T-helper 9 cell (primary cell): Measurements from ENCODE around the gene MAP1LC3B.

Source experiments
- DNase-seq: peaks from one replicate; pipeline ENCODE4 v3.0.0-alpha.2; 2020

Gene MAP1LC3B

GRCh38 chr16:87411375-87412271 lies 19.5 kb downstream of the MAP1LC3B start:
- DNase-seq, result no peak

DNA sequence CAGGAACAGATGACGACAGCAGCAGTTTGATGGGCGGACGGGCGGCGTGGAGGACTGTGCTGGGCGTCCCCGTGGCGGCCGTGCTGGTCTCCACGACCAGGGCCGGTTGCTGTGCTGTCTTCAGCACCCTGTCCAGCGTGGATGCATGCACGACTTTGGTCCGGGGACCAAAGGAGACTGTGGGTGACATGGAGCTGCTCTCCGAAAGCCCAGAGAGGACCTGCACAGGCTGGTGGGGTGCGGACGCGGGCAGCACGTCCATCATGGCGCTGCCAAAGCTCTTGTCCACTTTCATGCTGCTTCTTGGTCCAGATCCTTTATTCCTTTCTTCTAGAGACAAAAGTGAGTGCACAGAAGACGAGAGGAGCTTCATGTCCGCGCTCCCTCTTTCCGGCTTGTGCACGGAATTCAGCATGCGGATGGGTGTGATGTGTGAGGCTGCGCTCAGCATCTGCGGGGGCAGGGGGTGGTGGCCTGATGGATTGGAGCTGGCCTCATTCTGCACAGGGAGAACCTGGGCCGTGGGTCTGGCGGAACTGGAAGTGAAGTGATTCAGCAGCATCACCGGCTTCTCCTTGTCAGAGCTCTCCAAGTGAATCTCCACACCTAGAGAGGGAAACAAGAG lies 20.3 kb downstream of the MAP1LC3B start:
- no peak for DNase-seq

DNA sequence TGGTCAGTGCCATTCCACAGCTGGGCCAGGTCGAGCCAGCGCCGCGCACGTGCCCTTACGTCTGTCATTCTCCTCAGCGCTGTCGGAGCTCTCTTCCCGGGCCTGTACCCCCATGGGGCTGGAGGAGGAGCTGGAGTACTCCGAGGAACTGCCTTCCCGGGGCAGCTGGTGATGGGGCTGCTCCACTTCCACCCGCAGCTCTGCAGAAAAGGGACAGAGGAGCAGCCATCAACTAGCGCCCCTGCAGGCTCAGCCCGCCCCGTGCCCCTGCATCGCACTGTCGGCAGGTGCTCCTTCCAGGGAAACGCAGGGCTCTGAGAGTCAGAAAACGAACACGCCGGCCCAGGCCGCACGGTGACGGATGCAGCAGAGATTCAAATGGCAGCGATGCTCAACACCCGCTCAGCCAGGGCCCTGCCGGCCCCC lies 20.9 kb downstream of the MAP1LC3B start:
- DNase-seq, result no peak

GRCh38 chr16:87414251-87414680 lies 22.1 kb downstream of the MAP1LC3B start:
- no peak for DNase-seq

- no peak for DNase-seq
These were observed 23.3 kb downstream of the MAP1LC3B start for GRCh38 chr16:87415441-87415840.

DNA sequence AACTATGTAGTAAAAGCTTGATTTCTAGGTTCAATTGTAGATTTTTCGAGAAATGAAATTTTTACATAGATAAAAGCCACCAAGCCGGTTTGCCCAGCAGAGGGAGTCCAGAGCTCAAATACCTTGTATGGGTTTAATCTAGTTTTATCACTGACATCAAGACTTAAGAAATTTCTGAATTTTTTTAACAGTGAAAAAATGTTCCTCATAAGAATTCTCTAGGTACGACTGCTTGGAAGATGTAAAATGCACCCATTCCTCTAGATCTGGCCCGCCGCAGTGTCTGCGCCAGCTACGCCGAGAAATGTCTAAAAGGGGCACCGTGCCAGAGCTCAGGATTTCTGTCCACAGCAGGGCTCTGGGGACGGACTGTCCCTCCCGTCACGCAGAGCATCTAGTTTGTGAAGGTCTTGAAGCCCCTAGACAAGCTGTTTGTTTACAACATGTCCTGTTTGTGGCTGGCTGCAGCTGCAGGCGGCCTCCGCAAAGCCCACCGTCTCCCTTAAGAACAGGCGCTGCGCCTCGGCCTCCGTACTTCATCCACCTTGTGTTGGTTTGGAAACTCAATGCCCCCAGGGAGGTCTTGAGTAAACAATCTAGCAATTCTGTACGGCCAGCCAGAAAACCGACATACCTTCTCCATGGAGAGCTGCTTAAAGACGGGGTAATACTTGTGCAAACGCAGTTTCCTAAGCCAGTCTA lies 24.8 kb downstream of the MAP1LC3B start:
- no peak for DNase-seq

DNA sequence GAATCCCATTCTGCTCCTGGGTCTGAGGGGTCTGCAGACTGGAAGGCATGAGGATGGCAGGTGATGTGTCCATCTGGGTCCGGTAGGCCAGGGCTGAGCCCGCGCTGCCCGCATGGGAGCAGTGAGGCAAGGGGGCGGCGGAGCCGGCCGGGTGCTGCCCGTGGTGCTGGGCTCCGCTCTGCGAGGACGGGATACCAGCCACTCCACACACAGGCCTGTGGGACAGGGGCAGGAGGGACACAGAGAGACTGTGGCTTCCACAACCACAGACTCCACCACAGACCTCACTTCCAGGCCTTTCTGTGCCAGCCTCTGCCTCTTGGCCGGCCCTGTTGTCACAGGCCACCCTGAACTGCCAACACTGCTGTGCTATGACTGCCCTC lies 25.4 kb downstream of the MAP1LC3B start:
- no peak for DNase-seq

DNA sequence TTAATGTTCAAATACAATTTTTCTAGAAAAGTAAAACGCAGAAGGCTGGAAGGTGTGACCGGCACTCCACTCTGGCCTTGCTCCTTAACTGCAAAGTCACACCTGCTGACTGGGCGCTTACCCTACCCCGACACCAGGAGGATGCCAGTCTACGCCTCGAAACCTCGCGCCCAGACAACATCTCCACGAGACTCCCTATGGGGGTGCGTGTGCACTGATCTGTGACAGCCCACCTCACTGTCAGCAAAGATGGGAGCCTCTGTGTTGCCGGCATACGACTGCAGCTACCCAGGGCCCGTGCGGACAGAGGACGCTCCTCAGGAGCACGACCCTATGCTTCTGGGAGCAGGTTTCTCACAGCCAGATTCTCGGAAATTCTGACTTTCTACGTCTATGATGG lies 26.1 kb downstream of the MAP1LC3B start:
- no peak for DNase-seq

- DNase-seq, result no peak
These were observed 26.5 kb downstream of the MAP1LC3B start for GRCh38 chr16:87418644-87419043.

DNA sequence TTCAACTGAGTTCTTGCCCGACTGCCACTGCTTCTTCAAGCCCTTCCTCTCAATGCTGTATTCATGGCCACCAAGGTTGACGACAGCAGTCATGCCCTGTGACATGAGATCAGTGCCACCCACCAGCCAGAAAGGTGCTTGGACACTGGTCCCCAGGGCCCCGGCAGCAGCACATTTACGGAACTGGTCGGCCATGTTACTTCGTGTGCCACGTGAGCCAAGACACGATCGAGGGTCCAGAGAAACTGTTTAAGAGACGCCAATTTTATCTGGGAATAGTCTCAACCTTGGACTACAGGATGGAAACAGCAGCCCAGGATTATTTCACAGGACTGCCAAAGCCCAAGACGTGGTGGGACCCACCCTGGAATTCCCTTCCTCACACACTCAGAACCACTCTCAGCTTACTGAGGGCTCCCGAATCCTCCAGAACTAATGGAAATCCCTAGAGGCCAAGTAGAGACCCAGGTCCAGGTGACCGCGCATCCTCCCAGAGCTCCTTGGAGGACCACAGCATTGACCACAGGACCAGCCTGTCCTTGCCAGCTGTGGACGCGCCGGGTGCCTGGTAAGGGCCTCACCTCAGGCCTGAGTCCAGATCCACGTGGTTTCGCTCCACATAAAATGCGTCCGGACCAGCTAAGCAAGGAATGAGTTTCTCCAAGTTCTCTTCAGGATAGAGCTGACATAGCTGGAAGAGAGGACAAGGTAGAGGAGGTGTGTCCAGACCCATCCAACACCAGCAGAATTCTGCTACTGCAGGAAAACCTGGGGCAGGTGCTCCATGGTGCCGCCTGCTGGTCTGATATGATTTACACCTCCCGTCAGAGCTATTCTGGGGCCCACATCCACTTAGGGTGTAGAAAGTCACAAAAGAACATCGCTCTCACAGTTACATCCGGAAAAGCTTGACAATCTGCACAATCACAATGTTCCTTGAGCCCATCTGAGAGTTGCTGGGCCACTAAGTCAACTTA lies 28.2 kb downstream of the MAP1LC3B start:
- no peak for DNase-seq

GRCh38 chr16:87421003-87421912 lies 29.1 kb downstream of the MAP1LC3B start:
- no peak for DNase-seq

- no peak for DNase-seq
These were observed 30.0 kb downstream of the MAP1LC3B start for GRCh38 chr16:87422106-87422505.

GRCh38 chr16:87423429-87423828 lies 31.3 kb downstream of the MAP1LC3B start:
- no peak for DNase-seq

DNA sequence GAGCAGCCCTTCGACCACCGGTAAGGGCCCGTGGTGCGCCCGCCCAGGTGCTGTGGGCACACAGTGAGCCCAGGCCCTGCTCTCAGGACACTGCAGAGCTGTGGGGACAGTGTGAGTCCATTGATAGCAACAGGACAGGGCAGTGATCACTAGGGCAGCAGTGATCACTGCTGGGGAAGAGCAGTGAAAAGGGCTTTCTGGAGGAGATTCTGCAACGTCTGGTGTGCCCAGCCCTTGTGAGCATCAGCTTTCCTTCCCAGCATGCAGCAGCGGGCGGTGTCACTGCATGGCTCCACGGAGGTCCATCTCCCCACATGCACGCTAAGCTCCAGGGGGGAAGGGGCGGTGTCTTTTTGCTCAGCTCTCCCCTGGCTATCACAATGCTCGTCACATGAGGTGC lies 32.1 kb downstream of the MAP1LC3B start:
- DNase-seq, result no peak

DNA sequence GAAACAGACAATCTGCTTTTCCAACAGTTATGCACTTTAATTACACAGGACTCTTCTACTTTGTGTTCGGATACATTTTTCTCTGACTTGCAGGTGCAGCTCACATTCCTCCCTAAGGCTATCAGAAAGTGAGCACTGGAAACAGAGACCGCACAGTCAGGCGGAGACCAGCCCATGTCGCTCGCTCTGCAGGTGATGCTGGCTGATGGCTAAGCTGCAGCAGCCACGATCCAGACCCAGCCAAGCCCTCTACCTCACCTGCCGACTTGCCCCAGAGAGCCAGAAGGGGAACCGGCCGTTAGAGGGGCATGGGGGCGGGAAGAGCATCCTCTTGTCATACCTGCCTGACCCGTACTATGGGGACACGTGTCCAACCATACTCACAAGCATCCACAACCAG lies 33.8 kb downstream of the MAP1LC3B start:
- no peak for DNase-seq

GRCh38 chr16:87426423-87427215 lies 34.5 kb downstream of the MAP1LC3B start:
- no peak for DNase-seq

GRCh38 chr16:87431926-87432325 lies 39.8 kb downstream of the MAP1LC3B start:
- DNase-seq, result no peak

GRCh38 chr16:87432330-87432915 lies 40.3 kb downstream of the MAP1LC3B start:
- no peak for DNase-seq

- no peak for DNase-seq
These were observed 42.1 kb downstream of the MAP1LC3B start for GRCh38 chr16:87434146-87434667.
